GM21515 (cell line): ENCODE data around the gene MAS1.
"Not testable (repeated sequence)": the region's sequence is repeated elsewhere in the genome, so short reads cannot be mapped to it uniquely, and the experiment has no call there.

Experiments
- ATAC-seq: cut with Tn5 transposase; IDR thresholded peaks from one replicate; pipeline ENCODE4 v1.9.1; 2021; ENCODE audit not compliant: unreplicated experiment

The MAS1 gene

DNA sequence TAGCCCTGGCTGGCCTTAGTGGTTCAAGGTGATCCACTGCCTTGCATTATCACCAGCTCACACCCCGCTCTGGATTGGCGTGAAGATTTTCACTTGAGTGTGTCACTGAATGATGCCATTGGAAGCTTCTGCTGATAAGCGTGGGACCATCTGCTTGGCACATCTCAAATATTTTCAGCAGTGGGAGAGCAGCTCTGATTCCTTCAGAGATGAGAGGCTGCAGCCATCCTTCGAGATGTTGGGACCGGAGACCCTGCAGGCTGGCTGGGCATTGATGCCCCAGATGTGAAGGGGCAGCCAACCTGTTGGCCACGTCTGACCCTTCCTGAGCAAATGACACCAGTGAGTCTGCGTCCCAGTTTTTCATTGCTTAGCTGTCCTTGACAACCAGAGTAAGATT, at the start of gene MAS1:
Gene MAS1, plus strand, starts transcription at position 197 of the 400 bp plus-strand sequence. CDS start 15,968 bp downstream, outside the sequence.
- no peak for ATAC-seq

- no peak for ATAC-seq
Measured at GRCh38 chr6:159842035-159842434, 48.8 kb upstream of the MAS1 start.

DNA sequence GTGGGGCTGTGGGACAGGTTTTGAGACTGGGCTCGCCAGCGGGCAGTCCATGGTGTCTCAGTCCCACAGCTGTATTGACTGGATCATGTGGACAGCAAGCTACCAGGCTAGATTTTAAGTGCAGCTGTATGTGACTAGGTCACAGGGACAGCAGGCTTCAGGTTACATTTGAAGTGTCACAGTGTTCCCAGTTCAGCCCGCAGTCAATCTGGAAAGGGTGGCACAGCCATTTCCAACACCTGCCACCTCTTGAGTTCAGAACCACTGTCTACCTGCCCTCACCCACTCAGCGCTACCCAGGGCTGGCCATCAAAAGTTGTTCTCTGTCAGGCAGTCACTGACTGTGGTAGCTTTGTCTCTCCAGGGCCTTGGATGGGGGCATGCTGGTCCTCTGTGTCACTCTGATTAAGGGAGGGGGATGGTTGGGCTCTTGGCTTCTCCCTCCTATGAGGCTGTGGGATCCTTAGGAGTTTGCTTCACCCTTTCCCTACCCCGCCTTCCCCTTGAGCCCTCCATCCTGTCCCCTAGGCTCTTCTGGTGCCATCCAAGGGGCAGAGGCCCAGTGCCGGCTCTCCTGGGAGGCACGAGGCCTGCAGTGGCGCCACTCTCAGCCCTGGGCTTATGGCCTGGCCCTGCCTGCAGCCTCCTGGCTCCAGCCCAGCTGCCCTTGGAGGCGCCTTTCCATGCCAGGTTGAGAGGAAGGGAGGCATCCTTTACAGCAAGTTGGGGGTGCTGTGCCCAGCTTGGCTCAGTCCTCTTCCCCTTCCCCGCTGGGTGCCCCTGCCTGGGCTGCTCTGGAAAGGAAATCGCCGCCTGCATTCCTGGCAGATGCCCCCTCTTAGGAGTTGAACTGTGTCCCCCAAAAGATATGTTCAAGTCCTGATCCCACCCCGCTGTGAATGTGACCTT, 45.8 kb upstream of the MAS1 start:
- ATAC-seq = no peak

DNA sequence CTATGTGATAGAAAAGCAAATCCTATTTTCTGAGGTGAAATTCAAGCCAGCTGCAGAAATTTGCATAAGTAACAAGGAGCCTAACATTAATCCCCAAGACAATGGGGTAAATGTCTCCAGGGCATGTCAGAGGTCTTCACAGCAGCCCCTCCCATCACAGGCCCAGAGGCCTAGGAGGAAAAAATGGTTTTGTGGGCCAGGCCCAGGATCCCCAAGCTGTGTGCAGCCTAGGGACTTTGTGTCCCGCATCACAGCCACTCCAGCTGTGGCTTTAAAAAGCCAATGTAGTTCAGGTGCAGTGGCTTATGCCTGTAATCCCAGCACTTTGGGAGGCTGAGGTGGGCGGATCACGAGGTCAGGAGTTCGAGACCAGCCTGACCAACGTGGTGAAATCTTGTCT, 42.2 kb upstream of the MAS1 start:
- not testable (repeated sequence) for ATAC-seq

DNA sequence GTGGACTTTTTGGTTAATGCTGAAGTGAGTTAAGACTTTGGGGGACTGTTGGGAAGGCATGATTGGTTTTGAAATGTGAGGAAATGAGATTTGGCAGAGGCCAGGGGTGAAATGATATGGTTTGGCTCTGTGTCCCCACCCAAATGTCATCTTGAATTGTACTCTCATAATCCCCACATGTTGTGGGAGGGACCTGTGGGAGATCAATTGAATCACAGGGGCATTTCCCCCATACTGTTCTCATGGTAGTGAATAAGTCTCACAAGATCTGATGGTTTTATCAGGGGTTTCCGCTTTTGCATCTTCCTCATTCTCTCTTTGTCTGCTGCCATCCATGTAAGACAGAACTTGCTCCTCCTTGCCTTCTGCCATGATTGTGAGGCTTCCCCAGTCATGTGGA, 40.9 kb upstream of the MAS1 start:
- not testable (repeated sequence) for ATAC-seq

DNA sequence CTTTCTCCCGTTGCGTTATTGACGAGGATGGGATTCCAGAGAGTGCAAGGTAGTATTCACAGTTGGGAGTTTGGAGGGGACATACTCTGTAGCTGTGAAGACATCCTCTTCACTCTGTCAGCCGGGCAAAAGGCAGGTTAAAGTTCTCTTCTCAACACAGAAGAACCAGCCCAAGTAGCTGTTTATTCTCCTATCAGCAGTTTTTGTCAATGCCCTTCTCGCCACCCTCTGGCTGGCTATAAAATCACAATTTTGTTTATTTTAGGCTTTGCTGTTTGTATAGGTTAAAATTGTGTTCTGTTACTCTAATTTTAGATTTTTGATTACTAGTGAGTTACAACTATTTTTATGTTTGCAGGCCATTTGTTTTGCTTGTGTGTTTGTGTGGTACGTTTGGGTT, 37.9 kb upstream of the MAS1 start:
- ATAC-seq = no peak

DNA sequence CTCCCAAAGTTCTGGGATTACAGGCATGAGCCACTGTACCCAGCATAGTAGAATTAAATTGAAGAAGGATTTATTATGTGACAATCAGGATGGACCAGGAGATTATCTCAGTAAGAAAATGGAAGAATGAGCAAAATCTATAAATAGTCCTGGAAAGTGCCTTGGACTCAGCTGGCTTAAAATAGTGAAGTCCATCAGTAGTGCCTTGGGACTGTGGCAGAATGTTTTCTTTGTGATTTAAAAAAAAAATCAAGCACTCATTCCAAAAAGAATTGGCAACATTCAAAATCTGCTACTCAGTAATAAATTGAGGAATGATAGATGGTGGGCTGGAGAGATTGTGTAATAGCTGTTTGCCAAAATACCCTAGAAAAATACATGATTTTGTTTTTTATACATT, 37.0 kb upstream of the MAS1 start:
- no peak for ATAC-seq

DNA sequence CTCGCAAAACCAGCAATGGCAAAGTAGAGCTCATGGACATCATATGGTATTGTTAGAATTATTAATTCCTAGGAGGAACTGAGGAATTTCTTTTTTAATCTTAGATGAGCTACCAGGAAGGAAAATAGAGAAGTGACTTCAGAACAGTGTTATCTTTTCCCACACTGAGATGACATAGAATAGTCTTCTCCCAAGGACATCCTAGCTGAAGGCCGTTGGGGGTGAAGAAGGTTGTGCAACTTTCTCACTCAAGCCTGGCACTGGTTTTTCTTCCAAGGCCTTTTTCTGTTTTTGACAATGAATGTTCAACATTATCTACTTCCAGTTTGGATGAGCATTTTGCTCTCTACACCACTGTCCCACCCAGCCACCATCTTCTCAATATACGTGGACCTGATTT, 35.8 kb upstream of the MAS1 start:
- no peak for ATAC-seq

- no peak for ATAC-seq
Measured at GRCh38 chr6:159858259-159858658, 32.5 kb upstream of the MAS1 start.

DNA sequence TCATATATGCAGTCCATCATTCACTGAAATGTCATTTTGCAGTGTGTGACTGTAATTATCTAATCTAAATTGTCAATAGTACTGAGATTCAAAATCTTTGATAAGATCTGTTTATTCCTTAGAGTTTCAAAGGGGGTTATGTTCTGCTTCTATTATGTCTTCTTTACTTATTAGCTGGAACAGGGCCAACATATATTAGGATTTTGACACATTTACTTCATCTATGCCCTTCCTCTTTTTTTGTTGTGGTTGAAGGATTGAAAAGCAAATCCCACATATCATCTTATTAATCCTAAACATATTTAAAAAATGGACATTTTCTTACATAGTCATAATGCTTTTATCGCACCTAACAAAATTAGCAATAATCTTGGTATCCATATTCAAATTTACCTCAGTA, 30.3 kb upstream of the MAS1 start:
- no peak for ATAC-seq

DNA sequence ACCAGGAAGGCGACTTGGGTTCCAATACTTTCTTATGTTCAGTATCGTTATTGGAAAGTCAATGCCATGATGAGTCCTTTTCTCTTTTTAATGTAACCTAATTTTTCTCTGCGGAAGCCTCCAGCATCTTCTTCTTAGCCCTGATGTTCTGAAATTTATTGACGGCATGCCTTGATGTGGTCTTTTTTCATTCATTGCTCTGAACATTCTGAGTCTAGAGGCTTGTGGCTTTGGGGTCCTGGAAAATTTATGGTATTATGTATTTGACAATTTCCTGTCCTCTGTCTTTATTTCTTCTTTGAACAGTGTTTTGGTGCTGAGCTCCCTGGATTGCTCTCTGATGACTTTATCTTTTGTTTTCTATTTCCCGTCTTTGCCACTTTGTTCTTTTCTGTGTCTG, 28.7 kb upstream of the MAS1 start:
- ATAC-seq = no peak

DNA sequence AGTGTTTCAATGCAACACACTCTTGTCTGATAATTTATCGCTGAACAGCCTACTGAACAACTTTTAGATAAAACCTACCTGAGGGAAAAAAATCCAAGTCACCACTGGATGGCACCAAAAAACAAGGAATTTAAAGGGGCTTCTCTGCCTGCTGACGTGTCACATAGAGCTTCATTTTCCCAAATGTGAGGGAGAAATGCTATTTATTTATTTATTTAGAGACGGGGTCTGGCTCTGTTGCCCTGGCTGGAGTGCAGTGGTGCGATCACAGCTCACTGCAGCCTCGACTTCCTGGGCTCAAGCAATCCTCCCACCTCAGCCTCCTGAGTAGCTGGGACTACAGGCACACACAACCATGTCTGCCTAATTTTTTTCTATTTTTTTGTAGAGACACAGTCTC, 27.4 kb upstream of the MAS1 start:
- ATAC-seq = not testable (repeated sequence)

DNA sequence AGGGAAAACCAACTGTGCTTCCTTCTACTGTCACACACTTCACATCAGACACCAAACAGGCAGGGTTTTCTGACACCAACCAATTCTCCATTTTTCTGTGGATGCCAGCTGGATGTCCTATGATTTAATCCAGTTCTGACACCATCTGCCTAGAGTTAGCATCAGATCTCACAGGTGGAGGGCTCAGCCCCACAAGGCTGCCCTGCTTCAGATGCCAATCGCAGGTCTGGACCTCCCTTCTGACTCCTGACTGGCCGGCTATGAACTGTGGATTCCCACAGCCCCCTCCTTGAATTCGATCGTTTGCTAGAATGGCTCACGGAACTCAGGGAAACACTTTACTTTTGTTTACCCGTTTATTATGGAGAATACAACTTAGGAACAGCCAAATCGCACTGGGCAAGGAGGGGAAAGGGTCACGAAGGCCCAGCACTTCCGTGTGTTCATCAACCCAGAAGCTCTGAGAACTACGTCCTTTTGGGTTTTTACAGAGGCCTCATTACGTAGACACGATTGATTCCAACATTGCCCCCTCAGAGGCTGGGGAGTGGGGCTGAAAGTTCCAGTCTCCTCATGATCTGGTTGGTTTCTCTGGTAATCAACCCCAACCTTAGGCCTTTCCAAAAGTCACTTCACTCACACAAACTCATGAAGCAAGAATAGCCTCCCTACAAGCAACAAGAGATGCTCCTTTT, 25.4 kb upstream of the MAS1 start:
- no peak for ATAC-seq

DNA sequence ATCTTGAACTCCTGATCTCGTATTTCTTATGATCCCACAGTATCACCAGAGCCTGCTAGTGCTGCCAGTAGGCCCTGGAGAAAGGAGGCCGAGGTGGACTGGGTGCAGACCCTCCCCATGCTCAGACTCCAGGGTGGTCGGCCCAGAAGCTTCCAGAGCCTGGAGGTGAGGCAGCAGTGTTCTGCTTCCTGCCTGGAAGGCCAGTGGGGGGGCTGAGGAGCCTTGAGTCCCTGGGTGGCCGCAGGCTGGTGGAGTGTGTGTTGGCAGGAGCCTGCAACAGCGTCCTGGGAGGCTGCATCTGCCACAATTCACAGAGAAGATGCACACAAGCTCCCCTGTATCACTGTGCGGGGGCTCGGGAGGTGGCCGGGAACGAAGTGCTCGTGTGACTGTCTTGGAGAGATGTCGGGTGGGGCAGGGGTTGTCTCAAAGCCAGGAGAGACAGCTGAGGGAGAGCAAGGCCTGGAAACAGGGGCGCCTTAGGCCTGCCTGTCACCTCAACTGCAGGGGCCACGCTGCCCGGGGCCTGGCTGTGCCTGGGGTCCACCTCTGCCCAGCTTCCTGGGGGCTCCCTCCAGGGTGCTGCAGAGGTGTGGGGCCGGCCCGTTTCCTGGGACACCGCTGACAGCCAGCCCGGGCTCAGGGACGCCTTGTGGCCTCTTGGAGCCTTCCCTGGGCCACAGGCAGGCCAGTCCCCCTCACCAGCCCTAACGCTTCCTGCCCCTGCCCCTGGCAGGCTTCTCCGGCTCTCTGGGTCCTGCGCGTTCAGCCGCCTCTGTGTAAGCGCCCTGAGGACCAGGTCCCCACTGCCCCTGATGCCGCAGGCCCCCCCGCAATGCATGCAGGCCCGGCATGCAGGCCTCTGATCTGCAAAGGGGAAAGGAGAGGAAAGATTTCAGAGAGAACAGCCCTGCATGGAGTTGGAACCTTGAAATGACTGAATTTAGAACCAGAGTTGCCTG, 24.2 kb upstream of the MAS1 start:
- no peak for ATAC-seq

DNA sequence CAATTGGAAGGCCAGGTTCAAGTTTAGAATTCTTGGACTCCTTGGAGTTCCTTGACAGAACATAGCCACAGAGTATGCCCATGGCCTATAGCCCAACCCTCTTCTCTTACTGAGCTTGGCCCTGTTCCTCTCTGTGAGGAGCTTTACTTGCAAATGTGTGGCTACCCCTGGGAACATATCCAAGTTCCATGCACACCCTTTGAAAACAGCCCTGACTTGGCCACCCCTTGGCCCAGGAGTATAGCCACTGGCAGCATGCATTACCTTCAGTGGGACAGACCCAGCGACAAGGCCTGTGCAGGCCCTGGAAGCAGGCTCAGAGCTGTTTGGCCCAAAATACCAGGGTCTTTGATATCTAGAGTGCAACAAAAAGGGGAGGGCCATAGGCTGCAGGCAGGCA, 19.5 kb upstream of the MAS1 start:
- ATAC-seq = no peak

DNA sequence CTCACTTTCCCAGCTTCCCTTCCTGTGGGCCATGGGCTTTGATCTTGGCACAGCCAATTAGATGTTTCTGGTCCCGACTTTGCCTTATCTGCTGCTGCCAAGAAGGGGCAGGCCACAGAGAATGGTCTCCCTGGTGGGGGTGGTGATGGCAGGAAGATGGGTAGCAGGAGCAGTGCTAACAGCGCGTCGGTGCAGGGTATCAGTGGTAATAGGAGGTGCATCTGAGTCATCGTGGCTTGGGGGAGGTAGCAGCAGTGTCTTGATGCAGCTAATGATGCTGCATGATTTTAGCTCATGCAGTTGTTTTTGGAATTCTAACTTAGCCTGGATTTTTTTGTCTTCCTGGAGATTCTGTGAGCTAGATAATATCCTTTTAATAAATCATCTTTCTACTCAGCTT, 18.9 kb upstream of the MAS1 start:
- ATAC-seq = no peak

DNA sequence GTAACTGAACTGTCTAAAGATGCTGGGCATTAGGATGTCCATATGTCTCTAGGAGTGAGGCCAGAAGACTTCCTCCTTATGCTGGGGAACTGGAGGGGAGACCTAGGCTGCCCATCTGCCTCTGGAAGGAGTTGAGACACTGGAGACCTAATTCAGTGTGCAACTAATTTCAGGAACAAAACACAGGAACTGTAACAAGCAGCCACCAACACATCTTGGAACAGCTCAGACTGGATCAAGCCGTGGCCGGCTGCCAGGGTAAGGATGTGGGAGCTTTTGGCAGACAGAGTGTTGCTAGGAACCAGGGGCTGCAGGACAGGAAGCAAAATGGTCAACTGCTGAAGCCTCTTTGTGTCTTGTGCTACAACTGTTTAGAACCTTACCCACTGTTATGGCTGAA, 16.4 kb upstream of the MAS1 start:
- ATAC-seq = no peak

- no peak for ATAC-seq
Measured at GRCh38 chr6:159875194-159875593, 15.6 kb upstream of the MAS1 start.

DNA sequence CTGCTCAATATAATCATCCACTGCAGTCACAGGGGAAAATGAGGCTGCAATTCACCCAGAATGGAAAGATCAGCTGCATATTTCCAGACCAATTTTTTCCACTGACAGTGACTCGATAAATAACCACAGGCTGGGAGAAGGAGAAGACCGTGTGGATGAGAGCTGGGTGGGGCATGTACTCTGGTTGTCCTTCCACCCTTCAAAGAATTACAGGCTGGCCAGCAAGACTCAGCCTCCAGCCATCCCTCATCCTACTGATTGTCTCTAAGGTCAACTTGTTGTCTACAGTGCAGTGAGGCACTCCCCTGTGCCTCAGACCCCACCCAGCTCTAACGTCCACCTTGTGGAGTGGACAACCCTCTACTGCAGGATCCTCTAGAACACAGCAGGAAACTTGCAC, 14.5 kb upstream of the MAS1 start:
- no peak for ATAC-seq

GRCh38 chr6:159877256-159877808, 13.5 kb upstream of the MAS1 start:
- ATAC-seq = no peak

DNA sequence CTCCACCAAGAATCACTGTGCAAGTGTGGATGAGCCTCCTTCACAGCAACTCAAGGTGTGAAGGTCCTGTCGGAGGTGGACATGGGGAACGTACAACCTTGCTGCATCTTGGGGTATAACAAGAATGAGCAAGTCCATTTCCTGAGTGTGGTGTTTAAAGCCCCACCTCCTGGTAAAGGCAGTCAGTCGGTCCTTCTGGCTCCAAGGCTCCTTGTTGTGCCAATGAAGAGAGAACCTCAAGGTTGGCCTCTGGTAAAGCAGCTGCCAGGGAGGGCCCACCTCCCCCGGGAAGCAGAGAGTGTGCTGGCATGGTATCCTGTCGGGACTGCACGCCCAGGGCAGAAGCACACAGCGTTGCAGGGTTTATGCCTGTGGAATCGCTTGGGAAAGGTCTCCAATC, 12.4 kb upstream of the MAS1 start:
- no peak for ATAC-seq
